VCaP (cell line): ENCODE results near the gene ALG10.
"Not testable (repeated sequence)": the region's sequence is repeated elsewhere in the genome, so short reads cannot be mapped to it uniquely, and the experiment has no call there.

Experiments
- H3K27ac ChIP-seq: fragments of 450-650 bp; 2 replicates; pipeline ENCODE4 v1.5.1; 2017
- TF ChIP-seq, protein P1 (sequence below): fragments of 450-650 bp; conservative IDR thresholded peaks from 2 replicates; pipeline ENCODE4 v1.5.1; 2017; ENCODE audit warnings: mild to moderate bottlenecking, moderate library complexity

Gene ALG10, protein sequence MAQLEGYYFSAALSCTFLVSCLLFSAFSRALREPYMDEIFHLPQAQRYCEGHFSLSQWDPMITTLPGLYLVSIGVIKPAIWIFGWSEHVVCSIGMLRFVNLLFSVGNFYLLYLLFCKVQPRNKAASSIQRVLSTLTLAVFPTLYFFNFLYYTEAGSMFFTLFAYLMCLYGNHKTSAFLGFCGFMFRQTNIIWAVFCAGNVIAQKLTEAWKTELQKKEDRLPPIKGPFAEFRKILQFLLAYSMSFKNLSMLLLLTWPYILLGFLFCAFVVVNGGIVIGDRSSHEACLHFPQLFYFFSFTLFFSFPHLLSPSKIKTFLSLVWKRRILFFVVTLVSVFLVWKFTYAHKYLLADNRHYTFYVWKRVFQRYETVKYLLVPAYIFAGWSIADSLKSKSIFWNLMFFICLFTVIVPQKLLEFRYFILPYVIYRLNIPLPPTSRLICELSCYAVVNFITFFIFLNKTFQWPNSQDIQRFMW

GRCh38 chr12:34022079-34022830 lies at the start of gene ALG10:
Gene ALG10 (plus strand): TSS chr12:34022496. CDS start chr12:34022600, 104 bp downstream.
- TF ChIP-seq, protein P1, sequence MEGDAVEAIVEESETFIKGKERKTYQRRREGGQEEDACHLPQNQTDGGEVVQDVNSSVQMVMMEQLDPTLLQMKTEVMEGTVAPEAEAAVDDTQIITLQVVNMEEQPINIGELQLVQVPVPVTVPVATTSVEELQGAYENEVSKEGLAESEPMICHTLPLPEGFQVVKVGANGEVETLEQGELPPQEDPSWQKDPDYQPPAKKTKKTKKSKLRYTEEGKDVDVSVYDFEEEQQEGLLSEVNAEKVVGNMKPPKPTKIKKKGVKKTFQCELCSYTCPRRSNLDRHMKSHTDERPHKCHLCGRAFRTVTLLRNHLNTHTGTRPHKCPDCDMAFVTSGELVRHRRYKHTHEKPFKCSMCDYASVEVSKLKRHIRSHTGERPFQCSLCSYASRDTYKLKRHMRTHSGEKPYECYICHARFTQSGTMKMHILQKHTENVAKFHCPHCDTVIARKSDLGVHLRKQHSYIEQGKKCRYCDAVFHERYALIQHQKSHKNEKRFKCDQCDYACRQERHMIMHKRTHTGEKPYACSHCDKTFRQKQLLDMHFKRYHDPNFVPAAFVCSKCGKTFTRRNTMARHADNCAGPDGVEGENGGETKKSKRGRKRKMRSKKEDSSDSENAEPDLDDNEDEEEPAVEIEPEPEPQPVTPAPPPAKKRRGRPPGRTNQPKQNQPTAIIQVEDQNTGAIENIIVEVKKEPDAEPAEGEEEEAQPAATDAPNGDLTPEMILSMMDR = peak; percentile 75
- H3K27ac ChIP-seq = peak within 1 kb of the TSS; percentile 77

- H3K27ac ChIP-seq = not testable (repeated sequence)
These were observed 49.4 kb upstream of the ALG10 start for GRCh38 chr12:33972884-33973283.

DNA sequence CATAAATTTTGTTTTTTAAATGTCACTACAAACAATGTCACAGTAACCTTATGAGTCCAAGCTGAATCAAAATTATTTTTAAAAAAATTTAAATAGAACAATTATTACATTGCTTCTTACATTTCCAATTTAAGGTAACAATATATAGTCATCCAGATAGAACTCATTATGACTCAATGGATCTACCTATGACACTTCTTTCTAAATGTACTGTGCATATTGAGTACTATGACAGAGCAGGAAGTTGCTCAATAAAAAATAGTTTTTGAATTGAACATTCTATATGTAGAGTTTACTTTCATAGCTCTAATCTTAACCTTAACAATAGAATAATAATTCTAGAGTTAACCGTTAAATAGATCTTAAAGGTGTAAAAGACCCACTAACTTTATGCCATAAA lies 44.4 kb upstream of the ALG10 start:
- no peak overlapping the region for H3K27ac ChIP-seq
- TF ChIP-seq, protein P1 = no peak

DNA sequence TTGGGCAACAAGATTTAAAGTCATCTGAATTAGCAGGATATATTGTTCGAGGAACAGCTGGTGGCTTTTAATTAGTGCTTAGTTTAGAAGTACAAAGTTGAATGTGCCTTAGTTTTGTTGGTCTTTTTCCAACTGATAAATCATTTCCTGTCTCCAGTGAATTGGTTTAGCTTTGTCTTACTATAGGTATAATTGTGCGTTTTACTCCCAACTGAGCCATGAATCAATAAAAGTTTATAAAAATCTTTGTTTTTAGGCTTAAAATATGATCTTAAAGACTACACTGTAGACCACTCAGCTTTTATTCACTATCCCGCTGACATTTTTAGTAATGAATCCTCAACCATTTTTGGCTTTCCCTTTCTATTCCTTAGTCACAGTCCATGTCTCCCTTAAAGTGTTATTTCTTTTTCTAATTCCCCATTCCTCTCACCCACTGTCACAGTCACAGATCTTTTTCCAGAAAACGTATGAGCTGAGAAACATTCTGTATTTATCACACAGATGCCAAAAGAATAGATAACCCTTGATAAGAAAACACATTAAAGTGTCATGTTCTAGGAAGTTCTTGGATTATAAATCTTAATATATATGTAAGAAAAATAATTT lies 34.0 kb upstream of the ALG10 start:
- TF ChIP-seq, protein P1 = no peak

DNA sequence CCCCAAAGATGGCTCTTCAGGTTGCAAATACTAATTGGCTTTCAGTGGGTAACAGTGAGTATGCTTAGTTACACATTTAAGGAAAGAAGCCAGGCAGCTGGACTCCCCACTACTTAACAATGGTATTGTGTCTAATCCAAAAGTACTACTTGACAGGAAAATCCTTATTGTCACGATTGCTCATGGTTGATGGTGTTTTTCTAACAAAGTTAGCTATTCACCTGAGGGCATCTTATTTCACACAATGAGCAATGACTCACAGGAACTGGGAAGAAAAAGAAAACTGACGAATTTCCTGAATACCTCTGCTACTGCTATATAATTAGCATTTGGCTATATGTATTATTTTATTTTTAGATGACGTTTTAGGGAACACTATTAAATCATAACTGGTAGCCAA lies 33.4 kb upstream of the ALG10 start:
- H3K27ac ChIP-seq = no peak overlapping the region
- TF ChIP-seq, protein P1 = no peak

More for the DNA sequence above, 34.0 kb upstream of the ALG10 start:
- H3K27ac ChIP-seq = no peak overlapping the region

- TF ChIP-seq, protein P1 = no peak
- no peak overlapping the region for H3K27ac ChIP-seq
These were observed 27.2 kb upstream of the ALG10 start for GRCh38 chr12:33994857-33995808.

- H3K27ac ChIP-seq = not testable (repeated sequence)
These were observed 13.5 kb upstream of the ALG10 start for GRCh38 chr12:34008835-34009234.
